DLD1 (cell line): ENCODE measurements around the gene GUCD1.
"Not testable (repeated sequence)": the region's sequence is repeated elsewhere in the genome, so short reads cannot be mapped to it uniquely, and the experiment has no call there.

Source experiments
- in situ Hi-C: cut with HindIII; loops from 2 replicates; pipeline ENCODE4 v1.10.0; 2017; ENCODE audit warnings: low sequenced_read_pairs

Gene GUCD1

GRCh38 chr22:24554313-24555164, at the start of gene GUCD1:
Gene GUCD1 (minus strand): TSS chr22:24555138. CDS start chr22:24554991, 147 bp downstream.
- in situ Hi-C loops: no loop called here

- in situ Hi-C loops: not testable (repeated sequence)
Measured at GRCh38 chr22:24603770-24604629, 49.1 kb upstream of the GUCD1 start.

GRCh38 chr22:24602847-24603769, 48.2 kb upstream of the GUCD1 start, which contains the start of gene GGT1:
Gene GGT1 (plus strand): TSS chr22:24603193. CDS start chr22:24611082, 7,889 bp downstream.
- in situ Hi-C loops: not testable (repeated sequence)

- in situ Hi-C loops: not testable (repeated sequence)
Measured at GRCh38 chr22:24602105-24602749, 47.3 kb upstream of the GUCD1 start.

- in situ Hi-C loops: no loop called here
Measured at GRCh38 chr22:24601217-24602104, 46.5 kb upstream of the GUCD1 start.

- in situ Hi-C loops: not testable (repeated sequence)
Measured at GRCh38 chr22:24599958-24600715, 45.2 kb upstream of the GUCD1 start.

- in situ Hi-C loops: no loop called here
Measured at GRCh38 chr22:24599514-24599913, 44.6 kb upstream of the GUCD1 start.

GRCh38 chr22:24597076-24597475, 42.1 kb upstream of the GUCD1 start:
- in situ Hi-C loops: not testable (repeated sequence)

- in situ Hi-C loops: no loop called here
Measured at GRCh38 chr22:24595863-24596262, 40.9 kb upstream of the GUCD1 start.

- in situ Hi-C loops: no loop called here
Measured at GRCh38 chr22:24595228-24595627, 40.3 kb upstream of the GUCD1 start.

- in situ Hi-C loops: no loop called here
Measured at GRCh38 chr22:24594569-24595120, 39.7 kb upstream of the GUCD1 start.

GRCh38 chr22:24593836-24594568, 39.1 kb upstream of the GUCD1 start:
- in situ Hi-C loops: no loop called here

GRCh38 chr22:24593559-24593835, 38.6 kb upstream of the GUCD1 start:
- in situ Hi-C loops: not testable (repeated sequence)

GRCh38 chr22:24592851-24593558, 38.1 kb upstream of the GUCD1 start, which contains the start of gene LRRC75B:
Gene LRRC75B (minus strand): TSS chr22:24593073. CDS start chr22:24593039, 34 bp downstream.
- in situ Hi-C loops: no loop called here

- in situ Hi-C loops: no loop called here
Measured at GRCh38 chr22:24592058-24592850, 37.3 kb upstream of the GUCD1 start.

GRCh38 chr22:24591286-24591830, 36.4 kb upstream of the GUCD1 start:
- in situ Hi-C loops: no loop called here
